OCI-LY7 (cell line): ENCODE results near the gene FAM163B. TPM values are rescaled to one million over a fixed set of nuclear protein-coding genes. Genes with fewer than 3 reads are reported as not detected.

Experiments
- BruUV-seq: library from RNA; stranded (reverse); fragments of 400-500 nt; replicated peaks from 2 replicates; lab custom pipeline; 2021; lab: Mats Ljungman, UMichigan
- CTCF ChIA-PET: fragments of 300-600 bp; sonication (Branson Sonifier 250); formaldehyde crosslinking; loops from one replicate; lab custom pipeline; 2022; ENCODE audit warnings: antibody characterized with exemption; ENCODE audit not compliant: unreplicated experiment; lab: Charles Lee
- POLR2A ChIA-PET: fragments of 300-600 bp; sonication (Branson Sonifier 250); formaldehyde crosslinking; loops from one replicate; lab custom pipeline; 2022; ENCODE audit warnings: antibody characterized with exemption; lab: Charles Lee
- DNase-seq: peaks from one replicate; pipeline ENCODE4 v3.0.0-alpha.2; 2015; ENCODE audit warnings: low spot score
- H2AFZ ChIP-seq: fragments of 200-600 bp; sonication (generic), shearing (Covaris generic); 2 replicates; pipeline ENCODE4 v1.6.1; 2014; ENCODE audit warnings: mild to moderate bottlenecking, antibody characterized with exemption, low read length, moderate library complexity
- H3K27ac ChIP-seq: fragments of 200-600 bp; sonication (generic); 2 replicates; pipeline ENCODE4 v1.5.1; 2014; ENCODE audit warnings: mixed run types, low read depth, mild to moderate bottlenecking, moderate library complexity, low read length, inconsistent platforms; ENCODE audit not compliant: poor library complexity, severe bottlenecking
- H3K36me3 ChIP-seq: fragments of 200-600 bp; sonication (generic); 2 replicates; pipeline ENCODE4 v1.6.1; 2014; ENCODE audit warnings: mild to moderate bottlenecking, antibody characterized with exemption, low read length, moderate library complexity, mixed read lengths; ENCODE audit not compliant: insufficient read depth
- H3K4me1 ChIP-seq: fragments of 200-600 bp; sonication (generic); 2 replicates; pipeline ENCODE4 v1.5.1; 2014; ENCODE audit warnings: mild to moderate bottlenecking, low read length; ENCODE audit not compliant: insufficient read depth, poor library complexity, severe bottlenecking
- H3K4me2 ChIP-seq: fragments of 200-600 bp; sonication (generic); 2 replicates; pipeline ENCODE4 v1.6.1; 2014; ENCODE audit warnings: mild to moderate bottlenecking, low read length
- H3K4me3 ChIP-seq: fragments of 200-600 bp; sonication (generic); 2 replicates; pipeline ENCODE4 v1.5.1; 2014; ENCODE audit warnings: mild to moderate bottlenecking, low read depth, low read length; ENCODE audit not compliant: poor library complexity, severe bottlenecking
- H3K79me2 ChIP-seq: fragments of 200-600 bp; sonication (generic); 2 replicates; pipeline ENCODE4 v1.6.1; 2016; ENCODE audit warnings: low read depth, mild to moderate bottlenecking, low read length, moderate library complexity, mixed read lengths; ENCODE audit not compliant: insufficient read depth
- H3K9me2 ChIP-seq: fragments of 200-600 bp; sonication (generic); 2 replicates; pipeline ENCODE4 v1.6.1; 2016; ENCODE audit warnings: mild to moderate bottlenecking, low read length, mixed read lengths; ENCODE audit not compliant: insufficient read depth
- H3K9me3 ChIP-seq: fragments of 200-600 bp; sonication (generic); 2 replicates; pipeline ENCODE4 v1.6.1; 2014; ENCODE audit warnings: mild to moderate bottlenecking, mixed run types, low read length, mixed read lengths
- H4K20me1 ChIP-seq: fragments of 200-600 bp; sonication (generic); 2 replicates; pipeline ENCODE4 v1.6.1; 2014; ENCODE audit warnings: mild to moderate bottlenecking, antibody characterized with exemption, low read length, moderate library complexity, mixed read lengths; ENCODE audit not compliant: insufficient read depth
- CTCF ChIP-seq: fragments of 200-600 bp; sonication (generic); conservative IDR thresholded peaks from 2 replicates; pipeline ENCODE4 v1.5.1; 2014; ENCODE audit warnings: mild to moderate bottlenecking, antibody characterized with exemption, low read length, moderate library complexity, mixed read lengths
- EZH2phosphoT487 ChIP-seq: fragments of 200-600 bp; sonication (generic); IDR thresholded peaks from 2 replicates; pipeline ENCODE4 v1.6.1; 2018; ENCODE audit warnings: low read depth, borderline replicate concordance, mild to moderate bottlenecking, mixed run types, antibody characterized with exemption, low read length, moderate library complexity, mixed read lengths
- intact Hi-C: fragments of 100-400 bp; cut with micrococcal nuclease; formaldehyde crosslinking; loops from one replicate; pipeline ENCODE4 v1.10.0; 2022; ENCODE audit not compliant: unreplicated experiment
- total RNA-seq, 2 experiments: library from RNA; depleted of rRNA in 1 of 2; stranded (reverse); fragments of >200 nt in 1 of 2; shearing (Covaris generic) in 1 of 2; gene quantifications; 2 replicates each; pipeline ENCODE4 v1.2.3, GENCODE V29; 2014 to 2022

FAM163B gene
- total RNA-seq, 2 experiments from 2014 or later = 2.6 to 7.8 TPM

DNA sequence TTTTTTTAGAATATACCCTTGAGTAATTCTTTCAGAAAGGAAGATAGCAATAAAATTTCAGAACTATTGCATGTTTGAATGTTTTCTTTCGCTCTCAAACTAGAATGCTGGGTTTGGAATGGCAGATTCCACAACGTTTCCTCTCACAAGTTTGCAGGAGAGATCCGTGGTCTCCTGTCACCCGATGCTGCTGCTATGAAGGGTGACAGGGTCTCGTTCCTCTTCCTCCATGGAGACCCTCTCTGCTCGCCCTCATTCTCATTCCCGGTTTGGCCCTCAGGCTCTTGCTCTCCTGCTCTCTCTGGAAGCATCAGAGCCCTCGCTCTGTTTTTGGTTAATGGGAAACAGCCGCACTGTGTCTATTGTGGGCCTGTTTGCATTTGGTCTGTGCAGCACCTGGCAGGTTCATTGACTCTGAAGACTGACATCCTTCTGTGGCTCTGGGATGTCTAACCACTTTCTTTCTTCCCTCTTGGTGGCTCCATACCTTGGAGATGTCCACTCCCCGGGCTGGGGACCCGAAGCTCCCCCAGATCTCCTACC lies 12.6 kb upstream of the FAM163B start:
- intact Hi-C loops = no loop called here
- BruUV-seq = no TSS peak
- no peaks in the 10 kb centered on the region for H3K79me2 ChIP-seq
- H3K9me2 ChIP-seq = no peaks in the 10 kb centered on the region
- H3K9me3 ChIP-seq = 0 out of 2 replicates have a peak, but pooled peaks cover 6% of the 10 kb centered on the region
- no peaks in the 10 kb centered on the region for H3K36me3 ChIP-seq
- TF ChIP-seq CTCF = no peak
- H4K20me1 ChIP-seq = no peaks in the 10 kb centered on the region
- ChIA-PET POLR2A (no interaction called here), CTCF (no interaction called here)
- H3K4me2 ChIP-seq = no peak overlapping the region
- no peak overlapping the region for H3K27ac ChIP-seq
- no peak overlapping the region for H3K4me3 ChIP-seq
- peaks cover 13% of the 10 kb centered on the region for H3K4me1 ChIP-seq
- no peak overlapping the region for H2AFZ ChIP-seq
- DNase-seq = no peak

DNA sequence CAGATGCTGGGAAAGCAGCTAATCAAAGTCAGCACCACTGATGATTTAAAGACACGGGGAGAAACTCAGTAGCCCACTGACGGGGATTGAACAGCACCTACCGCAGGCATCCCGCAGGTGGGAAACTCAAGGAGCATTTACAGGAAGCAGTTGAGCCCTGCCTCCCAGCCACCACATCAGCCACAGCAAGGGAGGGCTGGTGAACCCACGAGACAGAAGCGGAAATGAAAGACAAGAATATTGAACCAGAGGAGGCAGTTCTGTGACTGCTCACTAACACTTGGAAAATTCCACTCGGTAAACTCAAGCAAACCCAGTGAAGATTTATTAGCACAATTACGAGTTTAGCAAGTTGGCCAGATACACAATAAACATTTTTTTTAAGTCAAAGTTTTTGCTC lies 10.6 kb upstream of the FAM163B start:
- POLR2A ChIA-PET = interaction anchor here (1.1 kb wide), 1 partner anchor 19 kb away, joined by 3 read pairs; no protein-coding TSS in a partner anchor
- Histone ChIP-seq H3K4me2 (peak overlapping the region; percentile 64), H3K4me3 (no peak overlapping the region)

More for the DNA sequence above, 10.6 kb upstream of the FAM163B start:
- Histone ChIP-seq H3K79me2 (no peaks in the 10 kb centered on the region), H3K9me3 (0 out of 2 replicates have a peak, but pooled peaks cover under 1% of the 10 kb centered on the region), H3K36me3 (no peaks in the 10 kb centered on the region), H4K20me1 (no peaks in the 10 kb centered on the region), H3K4me1 (peaks cover 13% of the 10 kb centered on the region), H3K9me2 (no peaks in the 10 kb centered on the region), H2AFZ (peak overlapping the region; percentile 92), H3K27ac (no peak overlapping the region)
- DNase-seq = peak; percentile 67
- CTCF ChIA-PET = no interaction called here
- BruUV-seq = no TSS peak
- TF ChIP-seq CTCF (no peak), EZH2phosphoT487 (no peak)
- intact Hi-C loops = no loop called here
